GM12875 (cell line): ENCODE data around the gene TBC1D19.

Source experiments
- H3K4me3 ChIP-seq: one replicate; pipeline ENCODE4 v1.5.1; 2011; ENCODE audit warnings: low read depth, low read length, control low read depth
- TF ChIP-seq, protein P1 (sequence below): IDR thresholded peaks from 2 replicates; pipeline ENCODE4 v1.5.1; 2011; ENCODE audit warnings: low read depth, mild to moderate bottlenecking, control low read depth, inconsistent platforms, low read length, moderate library complexity, borderline replicate concordance; ENCODE audit not compliant: insufficient read depth

The TBC1D19 gene

DNA sequence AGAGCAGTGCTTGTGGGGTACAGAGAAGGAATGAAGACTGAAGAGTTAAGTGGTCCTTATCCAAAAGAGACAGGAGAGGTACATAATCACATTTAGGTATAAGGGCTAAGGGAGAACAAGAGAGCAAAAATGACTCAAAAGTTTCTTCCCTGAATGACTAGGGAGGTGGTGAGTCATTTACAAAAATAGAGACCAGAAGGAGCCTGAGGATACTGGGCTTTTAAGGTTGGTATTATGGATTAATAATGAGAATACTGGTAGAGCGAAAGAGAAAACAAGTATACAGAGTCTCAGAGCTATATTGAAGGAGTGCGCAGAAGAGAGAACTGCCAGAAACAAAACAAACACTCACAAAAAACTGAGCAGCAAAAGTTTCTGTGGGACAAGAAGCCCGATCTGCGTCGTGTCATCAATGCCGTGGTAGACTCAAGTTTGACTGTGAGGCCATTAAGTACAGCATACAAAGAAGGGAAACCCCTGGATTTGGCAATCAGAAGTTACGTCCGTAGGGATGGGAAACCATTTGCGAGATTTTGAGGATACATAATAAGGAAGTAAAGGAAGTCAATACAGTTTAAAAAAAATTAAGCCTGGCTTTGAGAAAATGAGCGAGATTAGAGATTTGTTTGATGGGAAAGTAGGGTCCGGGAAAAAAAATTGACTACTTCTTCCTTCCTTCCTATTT, 147.6 kb downstream of the TBC1D19 start:
- TF ChIP-seq, protein P1, sequence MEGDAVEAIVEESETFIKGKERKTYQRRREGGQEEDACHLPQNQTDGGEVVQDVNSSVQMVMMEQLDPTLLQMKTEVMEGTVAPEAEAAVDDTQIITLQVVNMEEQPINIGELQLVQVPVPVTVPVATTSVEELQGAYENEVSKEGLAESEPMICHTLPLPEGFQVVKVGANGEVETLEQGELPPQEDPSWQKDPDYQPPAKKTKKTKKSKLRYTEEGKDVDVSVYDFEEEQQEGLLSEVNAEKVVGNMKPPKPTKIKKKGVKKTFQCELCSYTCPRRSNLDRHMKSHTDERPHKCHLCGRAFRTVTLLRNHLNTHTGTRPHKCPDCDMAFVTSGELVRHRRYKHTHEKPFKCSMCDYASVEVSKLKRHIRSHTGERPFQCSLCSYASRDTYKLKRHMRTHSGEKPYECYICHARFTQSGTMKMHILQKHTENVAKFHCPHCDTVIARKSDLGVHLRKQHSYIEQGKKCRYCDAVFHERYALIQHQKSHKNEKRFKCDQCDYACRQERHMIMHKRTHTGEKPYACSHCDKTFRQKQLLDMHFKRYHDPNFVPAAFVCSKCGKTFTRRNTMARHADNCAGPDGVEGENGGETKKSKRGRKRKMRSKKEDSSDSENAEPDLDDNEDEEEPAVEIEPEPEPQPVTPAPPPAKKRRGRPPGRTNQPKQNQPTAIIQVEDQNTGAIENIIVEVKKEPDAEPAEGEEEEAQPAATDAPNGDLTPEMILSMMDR: no peak
- no peak overlapping the region for H3K4me3 ChIP-seq

DNA sequence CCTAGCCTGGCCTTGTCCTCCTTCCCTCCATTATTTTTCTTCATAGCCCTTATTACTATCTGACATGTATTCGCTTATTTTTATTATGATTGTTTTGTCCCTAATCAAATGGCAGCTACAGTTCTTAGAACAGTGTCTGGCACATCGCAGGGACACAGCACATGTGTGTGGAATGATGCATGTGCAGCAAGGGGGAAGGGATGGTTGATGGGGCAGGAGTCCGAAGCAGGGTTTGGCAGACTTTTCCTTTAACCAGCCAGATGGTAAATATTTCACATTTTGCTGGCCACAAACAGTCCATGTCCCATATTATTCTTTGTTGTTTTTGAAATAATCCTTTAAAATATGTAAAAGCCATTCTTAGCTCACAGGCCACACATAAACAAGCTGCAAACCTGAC, 148.5 kb downstream of the TBC1D19 start:
- no peak overlapping the region for H3K4me3 ChIP-seq
- TF ChIP-seq, protein P1: no peak

DNA sequence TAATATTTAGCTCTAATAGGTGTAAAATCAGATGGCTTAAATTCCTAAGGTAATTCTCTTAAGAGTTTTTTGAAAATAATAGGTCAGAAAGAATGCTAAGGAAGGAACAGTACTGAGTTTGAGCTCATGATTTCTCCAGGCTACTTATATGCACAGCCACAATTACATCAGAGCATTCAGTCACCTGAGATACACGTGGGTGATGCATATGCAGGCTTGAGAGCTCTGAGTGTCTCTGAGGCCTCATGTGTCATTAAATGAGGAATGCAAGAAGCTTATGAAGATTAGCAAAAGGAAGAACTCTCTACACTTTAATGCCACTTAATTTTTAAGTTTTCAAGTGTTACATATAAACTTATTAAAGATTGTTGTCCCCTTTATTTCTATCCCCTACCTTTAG, 152.7 kb downstream of the TBC1D19 start:
- H3K4me3 ChIP-seq: no peak overlapping the region
- TF ChIP-seq, protein P1: no peak

DNA sequence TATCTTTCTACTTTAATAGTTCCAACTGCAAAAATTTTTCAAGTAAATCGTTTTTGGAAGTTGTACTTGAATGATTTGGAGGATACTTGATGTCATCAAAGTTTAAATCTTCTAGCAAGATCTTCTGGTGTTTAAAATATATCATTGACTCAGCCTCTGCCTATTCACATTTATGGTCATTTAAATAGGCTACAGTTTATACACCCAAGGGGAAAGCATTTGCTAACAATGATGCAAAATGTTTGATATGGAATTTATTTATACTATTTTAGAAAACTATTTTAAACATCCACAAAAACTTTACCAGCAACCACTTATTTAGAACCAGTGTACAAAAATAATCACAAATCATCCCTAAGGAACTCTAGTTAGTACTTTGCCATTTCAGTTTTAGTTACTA, 153.5 kb downstream of the TBC1D19 start:
- H3K4me3 ChIP-seq: no peak overlapping the region
- TF ChIP-seq, protein P1: no peak

DNA sequence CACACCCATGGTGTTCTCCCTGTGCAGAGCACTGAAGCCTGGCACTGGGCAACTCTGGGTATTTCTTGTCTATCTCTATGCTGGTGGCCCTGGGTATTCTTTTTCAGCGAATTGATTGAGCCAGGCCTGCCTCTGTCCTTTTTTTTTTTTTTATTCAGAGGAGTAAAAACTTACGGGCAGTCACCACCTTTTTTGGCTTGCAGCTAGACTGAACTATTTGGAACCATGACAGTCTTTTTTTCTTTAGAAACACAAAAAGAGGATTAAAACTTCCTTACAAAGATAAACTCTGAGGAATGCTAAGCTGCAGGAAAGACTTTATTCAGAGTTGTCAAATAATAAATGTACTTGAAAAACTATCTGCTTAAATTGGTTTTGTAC, 157.6 kb downstream of the TBC1D19 start:
- no peak overlapping the region for H3K4me3 ChIP-seq
- TF ChIP-seq, protein P1: no peak

DNA sequence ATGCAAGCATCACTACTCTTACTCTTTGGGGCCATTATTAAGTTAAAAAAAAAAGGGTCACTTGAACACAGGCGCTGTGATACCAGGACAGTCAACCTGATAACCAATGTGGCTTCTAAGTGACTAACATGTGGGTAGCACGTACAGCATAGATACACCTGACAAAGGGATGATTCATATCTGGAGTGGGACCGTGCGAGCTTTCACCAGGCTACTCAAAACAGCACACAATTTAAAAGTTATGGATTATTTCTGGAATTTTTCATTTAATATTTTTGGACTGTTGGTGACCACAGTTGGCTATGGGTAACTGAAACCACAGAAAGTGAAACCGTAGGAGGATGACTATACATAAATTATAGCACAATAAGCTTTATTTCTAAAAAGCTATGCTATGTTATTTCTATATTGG, 162.9 kb downstream of the TBC1D19 start:
- TF ChIP-seq, protein P1: no peak
- no peak overlapping the region for H3K4me3 ChIP-seq

DNA sequence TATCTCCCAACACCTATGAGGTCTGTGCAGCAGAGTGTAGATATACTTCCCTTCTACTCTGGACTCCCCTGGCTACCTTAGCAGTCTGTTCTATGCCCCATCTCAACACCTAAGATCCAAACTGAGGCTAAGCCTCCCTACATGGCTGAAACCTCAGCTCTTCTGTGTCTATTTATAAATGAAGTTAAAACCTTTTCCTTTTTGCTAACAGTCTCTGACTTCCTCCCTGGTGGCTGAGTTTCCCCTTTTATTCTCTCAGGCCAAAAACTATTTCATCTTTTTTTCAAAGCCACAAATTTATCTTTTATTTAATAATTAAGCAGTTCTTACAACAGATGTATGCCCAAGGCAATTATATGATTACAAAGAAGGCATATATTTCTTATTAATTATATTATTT, 164.9 kb downstream of the TBC1D19 start:
- TF ChIP-seq, protein P1: no peak

More for the DNA sequence above, 164.9 kb downstream of the TBC1D19 start:
- no peak overlapping the region for H3K4me3 ChIP-seq
